Activated CD4-positive, alpha-beta T cell treated with anti-CD3 and anti-CD28 coated beads for 4 hours (primary cell): Measurements from ENCODE around the gene TNC.

Source experiments
- DNase-seq, 2 donors: peaks; one replicate each; pipeline ENCODE4 v3.0.0-alpha.2; 2020

TNC gene

GRCh38 chr9:115117999-115118878 lies at the start of gene TNC:
TSS of gene TNC (minus strand) at chr9:115118157. CDS start at chr9:115091018, 27,139 bp downstream.
- no peak for DNase-seq

GRCh38 chr9:115167175-115167574 lies 49.2 kb upstream of the TNC start:
- no peak for DNase-seq

- no peak for DNase-seq
Observed at GRCh38 chr9:115165233-115165632, 47.3 kb upstream of the TNC start.

- no peak for DNase-seq
Observed at GRCh38 chr9:115164511-115164974, 46.6 kb upstream of the TNC start.

GRCh38 chr9:115162946-115163345 lies 45.0 kb upstream of the TNC start:
- DNase-seq, result no peak

GRCh38 chr9:115161446-115161845 lies 43.5 kb upstream of the TNC start:
- DNase-seq, result no peak

GRCh38 chr9:115158661-115159481 lies 40.9 kb upstream of the TNC start:
- no peak for DNase-seq

GRCh38 chr9:115157245-115157674 lies 39.3 kb upstream of the TNC start:
- no peak for DNase-seq

GRCh38 chr9:115155037-115155436 lies 37.1 kb upstream of the TNC start:
- DNase-seq, result no peak

GRCh38 chr9:115154617-115155016 lies 36.7 kb upstream of the TNC start:
- no peak for DNase-seq

GRCh38 chr9:115152281-115152820 lies 34.4 kb upstream of the TNC start:
- no peak for DNase-seq

GRCh38 chr9:115148721-115149120 lies 30.8 kb upstream of the TNC start:
- no peak for DNase-seq

GRCh38 chr9:115146581-115147021 lies 28.6 kb upstream of the TNC start:
- no peak for DNase-seq

GRCh38 chr9:115144706-115145105 lies 26.7 kb upstream of the TNC start:
- DNase-seq, result no peak

- DNase-seq, result no peak
Observed at GRCh38 chr9:115143689-115144088, 25.7 kb upstream of the TNC start.

- DNase-seq, result no peak
Observed at GRCh38 chr9:115142517-115143270, 24.7 kb upstream of the TNC start.

- DNase-seq, result no peak
Observed at GRCh38 chr9:115142090-115142489, 24.1 kb upstream of the TNC start.

GRCh38 chr9:115141612-115142011 lies 23.7 kb upstream of the TNC start:
- no peak for DNase-seq

- DNase-seq, result no peak
Observed at GRCh38 chr9:115138151-115138550, 20.2 kb upstream of the TNC start.

- DNase-seq, result no peak
Observed at GRCh38 chr9:115137526-115137925, 19.6 kb upstream of the TNC start.

GRCh38 chr9:115135821-115136778 lies 18.1 kb upstream of the TNC start:
- DNase-seq, result no peak
